Suprapubic skin (tissue), 4 donors: Measurements from ENCODE around the gene CALR3. TPM values are rescaled to one million over a fixed set of nuclear protein-coding genes. Genes with fewer than 3 reads are reported as not detected.

Experiments used
- DNase-seq, 2 donors: peaks; one replicate each; pipeline ENCODE4 v3.0.0-alpha.2; 2019; ENCODE audit warnings: low spot score in 2 of 2
- H3K27ac ChIP-seq: fragments of 200-600 bp; sonication (generic); one replicate; pipeline ENCODE4 v1.5.1; 2019
- H3K27me3 ChIP-seq: fragments of 200-600 bp; sonication (generic); one replicate; pipeline ENCODE4 v1.5.1; 2019
- H3K36me3 ChIP-seq: fragments of 200-600 bp; sonication (generic); one replicate; pipeline ENCODE4 v1.5.1; 2019
- H3K4me1 ChIP-seq: fragments of 200-600 bp; sonication (generic); one replicate; pipeline ENCODE4 v1.5.1; 2019
- H3K4me3 ChIP-seq: fragments of 200-600 bp; sonication (generic); one replicate; pipeline ENCODE4 v1.5.1; 2019; ENCODE audit warnings: mild to moderate bottlenecking
- H3K9me3 ChIP-seq: fragments of 200-600 bp; sonication (generic); one replicate; pipeline ENCODE4 v1.5.1; 2019
- CTCF ChIP-seq, 2 donors: fragments of 200-600 bp in 1 of 2; fragments of 450-650 bp in 1 of 2; sonication (generic) in 1 of 2; IDR thresholded peaks; one replicate each; pipeline ENCODE4 v1.5.1; 2016 to 2019; ENCODE audit warnings: antibody characterized with exemption in 2 of 2, mild to moderate bottlenecking in 1 of 2, moderate library complexity in 1 of 2
- EP300 ChIP-seq: sonication (generic); formaldehyde crosslinking; IDR thresholded peaks from one replicate; pipeline ENCODE4 v1.6.1; 2017; ENCODE audit warnings: antibody characterized with exemption
- POLR2A ChIP-seq, 2 donors: fragments of 450-650 bp; IDR thresholded peaks; one replicate each; pipeline ENCODE4 v1.6.1; 2017; ENCODE audit warnings: antibody characterized with exemption in 2 of 2, mild to moderate bottlenecking in 2 of 2, moderate library complexity in 2 of 2
- POLR2AphosphoS5 ChIP-seq, 3 donors: sonication (generic); formaldehyde crosslinking; IDR thresholded peaks; one replicate each; pipeline ENCODE4 v1.6.1; 2017; ENCODE audit warnings: antibody characterized with exemption in 3 of 3
- WGBS: methylation state at CpG from one replicate; pipeline ENCODE4 v1.1.5; 2018; 5-methylcytosine and 5-hydroxymethylcytosine counted together
- total RNA-seq, 4 donors: library from RNA; depleted of rRNA; stranded (reverse); fragments of >200 nt; gene quantifications; one replicate each; pipeline ENCODE4 v1.1.0, GENCODE V29; 2016

Gene CALR3
- total RNA-seq, 4 donors from 2014 or later = not detected

GRCh38 chr19:16457195-16457953 is 38.6 kb downstream of the CALR3 start:
- 7% methylated on average over 15 of the region's 16 CpGs for WGBS
- DNase-seq = peak; percentile 74 to 84
- TF ChIP-seq EP300 (no peak), POLR2A (IDR thresholded peaks at IDR 0.05) (no peak), POLR2AphosphoS5 (IDR thresholded peaks at IDR 0.05) (no peak), CTCF (IDR thresholded peaks at IDR 0.05) (no peak)
- Histone ChIP-seq H3K36me3 (no peaks in the 10 kb centered on the region), H3K9me3 (no peaks in the 10 kb centered on the region), H3K27me3 (no peaks in the 10 kb centered on the region), H3K4me1 (peaks cover 47% of the 10 kb centered on the region), H3K27ac (peak overlapping the region; percentile 3), H3K4me3 (no peak overlapping the region)

- H3K27ac ChIP-seq = no peak overlapping the region
- 47% methylated on average over 11 of the region's 11 CpGs for WGBS
- H3K4me1 ChIP-seq = peaks cover 47% of the 10 kb centered on the region
- no peak overlapping the region for H3K4me3 ChIP-seq
- no peak for TF ChIP-seq POLR2A (IDR thresholded peaks at IDR 0.05)
- TF ChIP-seq POLR2AphosphoS5 (IDR thresholded peaks at IDR 0.05) = no peak
- no peak for TF ChIP-seq CTCF (IDR thresholded peaks at IDR 0.05)
- TF ChIP-seq EP300 = no peak
- H3K27me3 ChIP-seq = no peaks in the 10 kb centered on the region
- no peaks in the 10 kb centered on the region for H3K36me3 ChIP-seq
- no peaks in the 10 kb centered on the region for H3K9me3 ChIP-seq
- no peak for DNase-seq
These were observed 39.2 kb downstream of the CALR3 start for GRCh38 chr19:16456652-16457194.

GRCh38 chr19:16455489-16455888 is 40.5 kb downstream of the CALR3 start:
- TF ChIP-seq POLR2A (IDR thresholded peaks at IDR 0.05) (no peak), CTCF (IDR thresholded peaks at IDR 0.05) (no peak), EP300 (no peak), POLR2AphosphoS5 (IDR thresholded peaks at IDR 0.05) (no peak)
- WGBS = 98% methylated on average over 5 of the region's 5 CpGs
- Histone ChIP-seq H3K27me3 (no peaks in the 10 kb centered on the region), H3K4me3 (no peak overlapping the region), H3K27ac (no peak overlapping the region), H3K9me3 (no peaks in the 10 kb centered on the region), H3K36me3 (no peaks in the 10 kb centered on the region), H3K4me1 (peaks cover 47% of the 10 kb centered on the region)
- DNase-seq = no peak

GRCh38 chr19:16454351-16454918 is 41.5 kb downstream of the CALR3 start:
- no peak for DNase-seq
- no peak for TF ChIP-seq CTCF (IDR thresholded peaks at IDR 0.05)
- TF ChIP-seq POLR2A (IDR thresholded peaks at IDR 0.05) = no peak
- no peak for TF ChIP-seq EP300
- no peak for TF ChIP-seq POLR2AphosphoS5 (IDR thresholded peaks at IDR 0.05)
- H3K27ac ChIP-seq = no peak overlapping the region
- no peaks in the 10 kb centered on the region for H3K9me3 ChIP-seq
- no peaks in the 10 kb centered on the region for H3K27me3 ChIP-seq
- H3K4me1 ChIP-seq = peaks cover 38% of the 10 kb centered on the region
- no peak overlapping the region for H3K4me3 ChIP-seq
- no peaks in the 10 kb centered on the region for H3K36me3 ChIP-seq
- 73% methylated on average over 10 of the region's 10 CpGs for WGBS

GRCh38 chr19:16452325-16452724 is 43.6 kb downstream of the CALR3 start:
- DNase-seq = no peak
- Histone ChIP-seq H3K4me3 (no peak overlapping the region), H3K36me3 (no peaks in the 10 kb centered on the region), H3K27me3 (no peaks in the 10 kb centered on the region), H3K27ac (no peak overlapping the region), H3K9me3 (no peaks in the 10 kb centered on the region), H3K4me1 (peaks cover 23% of the 10 kb centered on the region)
- 88% methylated on average over 8 of the region's 8 CpGs for WGBS
- no peak for TF ChIP-seq EP300
- no peak for TF ChIP-seq POLR2A (IDR thresholded peaks at IDR 0.05)
- TF ChIP-seq CTCF (IDR thresholded peaks at IDR 0.05) = no peak
- no peak for TF ChIP-seq POLR2AphosphoS5 (IDR thresholded peaks at IDR 0.05)
